H1 (cell line): ENCODE measurements around the gene SDC4. TPM values are rescaled to one million over a fixed set of nuclear protein-coding genes. Genes with fewer than 3 reads are reported as not detected.

Experiments used
- CTCF ChIA-PET: fragments of 300-600 bp; sonication (Branson Sonifier 250); formaldehyde crosslinking; loops from one replicate; lab custom pipeline; 2021; ENCODE audit not compliant: partially characterized antibody; lab: Charles Lee
- POLR2A ChIA-PET: fragments of 300-600 bp; sonication (Branson Sonifier 250); formaldehyde crosslinking; loops from one replicate; lab custom pipeline; 2021; ENCODE audit warnings: inconsistent platforms; ENCODE audit not compliant: partially characterized antibody; lab: Charles Lee
- DNase-seq, 2 experiments: peaks; one replicate each; pipeline versions ENCODE4 v3.0.0 to v3.0.0-alpha.2; 2010 to 2022; ENCODE audit warnings: low spot score in 2 of 2, low read depth in 1 of 2, mixed read lengths in 1 of 2
- FAIRE-seq: peaks from 2 replicates; lab custom pipeline; 2011; peaks lifted over from hg19 to GRCh38; lab: Jason Lieb, UNC
- H2AFZ ChIP-seq: 2 replicates; pipeline ENCODE4 v1.8.1; 2012; ENCODE audit warnings: low read length, inconsistent platforms
- H2AK5ac ChIP-seq: 2 replicates; pipeline ENCODE4 v1.6.1; 2013; ENCODE audit warnings: low read depth, low read length
- H2BK120ac ChIP-seq: replicated peaks from 2 replicates; pipeline ENCODE3; 2013; ENCODE audit warnings: low read depth, low read length, inconsistent platforms
- H2BK12ac ChIP-seq: 2 replicates; pipeline ENCODE4 v1.6.1; 2013; ENCODE audit warnings: low read depth, low read length
- H2BK15ac ChIP-seq: 2 replicates; pipeline ENCODE4 v1.6.1; 2013; ENCODE audit warnings: low read length
- H2BK20ac ChIP-seq: 2 replicates; pipeline ENCODE4 v1.6.1; 2013; ENCODE audit warnings: low read length
- H2BK5ac ChIP-seq: 2 replicates; pipeline ENCODE4 v1.6.1; 2013; ENCODE audit warnings: low read depth, low read length
- H3K14ac ChIP-seq: 2 replicates; pipeline ENCODE4 v1.6.1; 2013; ENCODE audit warnings: inconsistent platforms; ENCODE audit not compliant: insufficient read length
- H3K18ac ChIP-seq: 2 replicates; pipeline ENCODE4 v1.6.1; 2013; ENCODE audit warnings: low read length; ENCODE audit errors: extremely low read depth
- H3K23ac ChIP-seq: 2 replicates; pipeline ENCODE4 v1.6.1; 2013; ENCODE audit warnings: inconsistent platforms; ENCODE audit not compliant: insufficient read length
- H3K23me2 ChIP-seq: 2 replicates; pipeline ENCODE4 v1.6.1; 2013; ENCODE audit warnings: low read depth, low read length
- H3K27ac ChIP-seq: 2 replicates; pipeline ENCODE4 v1.6.1; 2011; ENCODE audit warnings: low read depth, low read length, inconsistent platforms
- H3K27me3 ChIP-seq, 4 experiments: replicated peaks in 1 of 4; 1 replicate in 1 of 4; 2 replicates in 3 of 4; pipeline versions ENCODE4 v1.6.1 to v1.8.1; 2011 to 2013; ENCODE audit warnings: low read length in 3 of 4, mild to moderate bottlenecking in 3 of 4, inconsistent platforms in 2 of 4, mixed read lengths in 2 of 4, moderate library complexity in 1 of 4; ENCODE audit not compliant: control insufficient read depth in 3 of 4, insufficient read depth in 3 of 4; ENCODE audit errors: extremely low read depth in 1 of 4
- H3K36me3 ChIP-seq, 4 experiments: 2 replicates each; pipeline versions ENCODE4 v1.6.1 to v1.8.1; 2011 to 2013; ENCODE audit warnings: mild to moderate bottlenecking in 4 of 4, low read length in 3 of 4, moderate library complexity in 2 of 4, control low read depth in 1 of 4, inconsistent platforms in 1 of 4; ENCODE audit not compliant: insufficient read depth in 4 of 4, control insufficient read depth in 2 of 4
- H3K4ac ChIP-seq: replicated peaks from 2 replicates; pipeline ENCODE3; 2013; ENCODE audit warnings: low read length, low read depth, mixed read lengths, inconsistent platforms; ENCODE audit not compliant: insufficient read length
- H3K4me1 ChIP-seq, 4 experiments: replicated peaks in 1 of 4; 1 replicate in 1 of 4; 2 replicates in 3 of 4; pipeline versions ENCODE4 v1.6.1 to v1.8.1; 2011 to 2013; ENCODE audit warnings: low read length in 3 of 4, inconsistent platforms in 2 of 4, mixed read lengths in 1 of 4; ENCODE audit not compliant: insufficient read depth in 4 of 4, control insufficient read depth in 3 of 4
- H3K4me2 ChIP-seq, 2 experiments: 2 replicates each; pipeline versions ENCODE4 v1.6.1 to v1.8.1; 2011 to 2013; ENCODE audit warnings: low read depth in 2 of 2, low read length in 2 of 2, control low read depth in 1 of 2, inconsistent platforms in 1 of 2, mild to moderate bottlenecking in 1 of 2; ENCODE audit not compliant: insufficient read depth in 1 of 2
- H3K4me3 ChIP-seq, 4 experiments: fragments of 200-600, 300-600 bp in 1 of 4; sonication (generic), shearing (Covaris generic), sonication (Bioruptor Twin) in 1 of 4; 2 replicates each; pipeline versions ENCODE4 v1.5.1 to v1.8.1; 2011 to 2016; ENCODE audit warnings: low read length in 4 of 4, low read depth in 3 of 4, control low read depth in 2 of 4, inconsistent platforms in 2 of 4, mild to moderate bottlenecking in 2 of 4, mixed read lengths in 1 of 4, moderate library complexity in 1 of 4; ENCODE audit not compliant: insufficient read depth in 2 of 4; ENCODE audit errors: extremely low read depth in 1 of 4
- H3K56ac ChIP-seq: replicated peaks from 2 replicates; pipeline ENCODE3; 2013; ENCODE audit warnings: low read depth, mild to moderate bottlenecking, mixed read lengths, low read length, inconsistent platforms; ENCODE audit not compliant: insufficient read length
- H3K79me1 ChIP-seq: 2 replicates; pipeline ENCODE4 v1.6.1; 2013; ENCODE audit warnings: low read depth, low read length, control low read depth
- H3K79me2 ChIP-seq, 2 experiments: 2 replicates each; pipeline versions ENCODE4 v1.6.1 to v1.8.1; 2012 to 2013; ENCODE audit warnings: low read length in 2 of 2, mild to moderate bottlenecking in 2 of 2, inconsistent platforms in 1 of 2; ENCODE audit not compliant: insufficient read depth in 2 of 2, control insufficient read depth in 1 of 2
- H3K9ac ChIP-seq, 4 experiments: replicated peaks in 1 of 4; 1 replicate in 1 of 4; 2 replicates in 3 of 4; pipeline versions ENCODE4 v1.6.1 to v1.8.1; 2011 to 2013; ENCODE audit warnings: low read depth in 3 of 4, low read length in 3 of 4, control low read depth in 2 of 4, mild to moderate bottlenecking in 2 of 4, moderate library complexity in 2 of 4, inconsistent platforms in 1 of 4; ENCODE audit errors: extremely low read depth in 1 of 4
- H3K9me3 ChIP-seq, 2 experiments: 2 replicates each; pipeline versions ENCODE4 v1.6.1 to v1.8.1; 2012 to 2013; ENCODE audit warnings: mild to moderate bottlenecking in 2 of 2, moderate library complexity in 2 of 2, control low read depth in 1 of 2, inconsistent platforms in 1 of 2, low read depth in 1 of 2, low read length in 1 of 2, mixed read lengths in 1 of 2; ENCODE audit not compliant: insufficient read depth in 2 of 2
- H4K20me1 ChIP-seq, 2 experiments: replicated peaks in 1 of 2; 2 replicates each; pipeline versions ENCODE3 to v1.8.1; 2011 to 2013; ENCODE audit warnings: inconsistent platforms in 2 of 2, low read length in 2 of 2, mild to moderate bottlenecking in 1 of 2; ENCODE audit not compliant: insufficient read depth in 2 of 2, control insufficient read depth in 1 of 2
- H4K5ac ChIP-seq: 2 replicates; pipeline ENCODE4 v1.6.1; 2013; ENCODE audit warnings: low read length, low read depth, mixed read lengths, inconsistent platforms; ENCODE audit not compliant: insufficient read length
- H4K8ac ChIP-seq: 2 replicates; pipeline ENCODE4 v1.8.0; 2013; ENCODE audit warnings: mild to moderate bottlenecking, moderate library complexity, low read length, inconsistent platforms; ENCODE audit not compliant: insufficient read depth; ENCODE audit errors: extremely low read depth
- H4K91ac ChIP-seq: replicated peaks from 2 replicates; pipeline ENCODE3; 2013; ENCODE audit warnings: low read length, mixed read lengths, inconsistent platforms; ENCODE audit not compliant: insufficient read length
- WGBS, 2 experiments: shearing (Covaris generic) in 1 of 2; methylation state at CpG; one replicate each; pipeline versions ENCODE4 v1.1.6 to v1.1.7; 2013 to 2015; ENCODE audit warnings: low lambda C conversion rate in 2 of 2, mixed read lengths in 2 of 2, inconsistent platforms in 1 of 2, low coverage in 1 of 2, missing lambda C conversion rate in 1 of 2; ENCODE audit not compliant: insufficient replicate concordance in 2 of 2, insufficient coverage in 1 of 2, insufficient read length in 1 of 2; ENCODE audit errors: extremely low coverage in 1 of 2, missing lambda C conversion rate in 1 of 2; 5-methylcytosine and 5-hydroxymethylcytosine counted together
- polyA plus RNA-seq, 7 experiments: library from polyadenylated mRNA; depleted of rRNA in 3 of 7; stranded (reverse) in 5 of 7; unstranded in 2 of 7; fragments of >200 nt in 5 of 7; fragments of 200-250 nt in 2 of 7; gene quantifications; 1 replicate in 5 of 7; 2 replicates in 1 of 7; 4 replicates in 1 of 7; pipeline versions ENCODE4 v1.2.1 to v1.2.3, GENCODE V29; 2011 to 2013; ENCODE audit warnings: missing spikeins in 2 of 7, mixed read lengths in 2 of 7
- total RNA-seq: library from RNA; stranded (reverse); fragmentation: NEBNext Ultra II Directional; extraction: Animal tissue kit (Norgen Biotek cat#: 25700); gene quantifications from 2 replicates; pipeline ENCODE4 v1.2.1, GENCODE V29; 2021

SDC4 gene
- total and polyA plus RNA-seq, 2 of the 8 experiments (the other 6 are each of a cell fraction or from before 2014, with no cell fraction given): 34.6 to 60.2 TPM

DNA sequence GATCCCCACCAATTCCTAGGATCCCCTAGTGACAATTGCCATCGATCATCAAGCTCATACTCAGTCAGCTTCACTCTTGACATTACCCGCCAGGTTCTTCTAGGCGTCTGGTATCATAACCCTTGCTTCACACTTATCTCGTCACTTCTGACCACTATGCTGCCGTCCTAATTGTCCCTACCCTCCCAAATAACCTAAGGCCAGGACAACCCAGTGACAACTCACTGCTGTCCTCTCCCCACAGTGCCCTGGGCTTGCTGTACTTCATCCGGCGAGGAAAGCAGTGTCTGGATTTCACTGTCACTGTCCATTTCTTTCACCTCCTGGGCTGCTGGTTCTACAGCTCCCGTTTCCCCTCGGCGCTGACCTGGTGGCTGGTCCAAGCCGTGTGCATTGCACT, 18.4 kb upstream of the SDC4 start:
- H3K23me2 ChIP-seq: peaks cover 7% of the 10 kb centered on the region
- no peak overlapping the region for H2BK5ac ChIP-seq
- H3K56ac ChIP-seq: no peak overlapping the region
- H2BK12ac ChIP-seq: no peak overlapping the region
- no peak overlapping the region for H3K23ac ChIP-seq
- no peak overlapping the region for H4K91ac ChIP-seq
- POLR2A ChIA-PET: interaction anchor here (1.3 to 13.2 kb wide), 3 partner anchors 9 to 49 kb away, joined by 3 to 113 read pairs (median 3); partner anchors contain the start of genes PIGT and SDC4
- CTCF ChIA-PET: interaction anchor here (0.8 to 11.9 kb wide), 10 partner anchors 11 to 405 kb away, joined by 3 to 186 read pairs (median 4); no protein-coding TSS in a partner anchor
- H3K4me1 ChIP-seq: peaks cover 0 to 7% (median 4%) of the 10 kb centered on the region in 4 experiments; a peak in 6 of 7 replicates
- H3K27ac ChIP-seq: no peak overlapping the region
- no peaks in the 10 kb centered on the region for H3K9me3 ChIP-seq
- H2BK20ac ChIP-seq: no peak overlapping the region
- no peak overlapping the region for H2AK5ac ChIP-seq
- no peak overlapping the region for H2BK15ac ChIP-seq
- peaks cover 6% of the 10 kb centered on the region; the same call in 1 of the 2 replicates for H3K79me1 ChIP-seq
- no peak overlapping the region for H2BK120ac ChIP-seq
- H3K9ac ChIP-seq: no peak overlapping the region
- H4K5ac ChIP-seq: no peak overlapping the region
- no peak overlapping the region for H3K4ac ChIP-seq
- no peak overlapping the region for H3K4me2 ChIP-seq
- no peaks in the 10 kb centered on the region for H3K27me3 ChIP-seq
- H3K79me2 ChIP-seq: peaks cover 0 to 13% of the 10 kb centered on the region in 2 experiments; a peak in 2 of 4 replicates
- no peak overlapping the region for H3K14ac ChIP-seq
- H3K4me3 ChIP-seq: no peak overlapping the region
- H4K8ac ChIP-seq: no peak overlapping the region
- WGBS, 2 experiments: 85% methylated on average over 11 of the region's 11 CpGs; no CpG with 5 or more reads in 1 of the 2 experiments
- no peak overlapping the region for H2AFZ ChIP-seq
- H3K18ac ChIP-seq: no peak overlapping the region
- H3K36me3 ChIP-seq: peaks cover 3 to 12% (median 6%) of the 10 kb centered on the region in 4 experiments; a peak in 6 of 8 replicates
- no peak for FAIRE-seq
- peaks cover 0 to 8% of the 10 kb centered on the region in 2 experiments for H4K20me1 ChIP-seq
- no peak for DNase-seq
